HG02981 (cell line): ENCODE results near the gene RBCK1.
"Not testable (repeated sequence)": the region's sequence is repeated elsewhere in the genome, so short reads cannot be mapped to it uniquely, and the experiment has no call there.

Experiments used
- ATAC-seq: cut with Tn5 transposase; IDR thresholded peaks from one replicate; pipeline ENCODE4 v1.9.1; 2021; ENCODE audit warnings: mild to moderate bottlenecking, moderate library complexity; ENCODE audit not compliant: unreplicated experiment

The RBCK1 gene

DNA sequence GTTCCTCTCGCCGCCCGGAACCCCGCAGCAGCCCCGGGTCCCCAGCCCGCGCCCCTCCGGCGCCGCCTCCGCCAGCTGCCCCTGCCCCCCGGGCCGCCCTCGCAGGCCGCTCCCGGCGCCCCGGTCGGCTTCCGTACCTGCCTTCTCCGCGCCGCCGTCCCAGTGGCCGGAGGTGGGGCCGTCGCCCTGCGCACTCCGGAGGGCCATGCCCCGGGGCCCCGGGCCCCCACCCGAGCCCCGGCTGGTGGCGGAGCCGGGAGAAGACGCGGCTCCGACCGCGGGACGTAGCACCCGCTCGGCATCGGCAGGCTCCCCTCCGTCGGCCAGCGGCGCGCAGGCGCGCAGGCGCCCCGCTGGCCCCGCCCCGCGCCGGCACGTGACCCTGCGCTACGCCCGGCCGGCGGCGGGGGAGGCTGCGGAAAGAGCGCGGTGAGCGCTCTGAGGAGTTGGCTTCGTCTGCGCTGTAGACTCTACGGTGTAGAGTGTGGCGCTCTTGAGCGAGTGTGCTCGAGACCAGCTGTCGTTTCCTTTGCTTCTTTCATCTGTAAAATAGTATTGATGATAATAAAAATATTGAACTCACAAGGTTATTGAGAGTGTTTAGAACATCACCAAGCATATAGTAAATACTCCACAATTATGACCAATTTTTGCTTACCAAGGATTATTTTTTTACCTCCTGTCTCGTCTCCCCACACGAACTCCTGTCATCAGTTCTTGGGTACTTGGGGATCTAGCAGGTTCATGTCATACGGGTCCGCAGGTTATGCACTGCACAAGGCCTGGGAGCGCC, 54.3 kb downstream of the RBCK1 start, which contains the start of gene TBC1D20:
TBC1D20 (minus strand) TSS at position 335 of the 793 bp plus-strand sequence; CDS start at position 207, 128 bp downstream.
- peak; percentile 92 for ATAC-seq

- ATAC-seq = no peak
Observed at GRCh38 chr20:467755-468154, 59.7 kb downstream of the RBCK1 start.

DNA sequence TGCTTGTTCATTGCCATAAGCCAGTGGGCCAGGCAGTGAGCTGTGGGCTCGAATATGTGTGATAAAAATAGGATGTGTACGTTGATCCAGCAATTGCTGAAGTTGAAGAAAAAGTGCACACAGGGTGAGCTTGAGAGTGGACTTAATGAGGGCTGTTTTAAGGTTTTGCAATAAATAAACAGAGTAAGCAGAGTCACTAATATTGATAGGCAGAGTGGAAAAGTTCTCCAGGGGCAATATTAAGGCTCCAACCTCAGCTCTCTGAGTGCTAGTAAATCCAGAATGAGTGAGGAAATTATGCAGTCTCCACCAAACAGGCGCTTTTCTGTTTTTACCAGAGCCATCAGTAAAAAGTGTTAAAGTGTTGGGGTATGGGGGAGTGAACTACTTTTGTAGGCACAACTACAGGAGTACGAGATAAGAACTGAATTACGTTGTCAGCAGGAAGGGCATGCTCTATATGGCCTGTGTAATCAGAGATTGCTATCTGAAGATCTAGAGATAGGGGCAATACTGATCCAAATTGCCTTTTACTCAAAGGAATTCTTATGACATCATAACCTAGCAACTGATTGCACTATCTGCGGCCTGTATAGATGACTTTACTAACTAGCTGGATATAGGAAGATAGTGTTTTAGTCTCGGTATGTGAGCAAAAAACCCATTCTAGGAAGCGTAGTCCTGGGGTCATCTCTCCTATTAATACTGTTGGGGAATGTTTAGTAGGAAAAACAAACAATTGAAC, 61.8 kb downstream of the RBCK1 start:
- no peak for ATAC-seq

DNA sequence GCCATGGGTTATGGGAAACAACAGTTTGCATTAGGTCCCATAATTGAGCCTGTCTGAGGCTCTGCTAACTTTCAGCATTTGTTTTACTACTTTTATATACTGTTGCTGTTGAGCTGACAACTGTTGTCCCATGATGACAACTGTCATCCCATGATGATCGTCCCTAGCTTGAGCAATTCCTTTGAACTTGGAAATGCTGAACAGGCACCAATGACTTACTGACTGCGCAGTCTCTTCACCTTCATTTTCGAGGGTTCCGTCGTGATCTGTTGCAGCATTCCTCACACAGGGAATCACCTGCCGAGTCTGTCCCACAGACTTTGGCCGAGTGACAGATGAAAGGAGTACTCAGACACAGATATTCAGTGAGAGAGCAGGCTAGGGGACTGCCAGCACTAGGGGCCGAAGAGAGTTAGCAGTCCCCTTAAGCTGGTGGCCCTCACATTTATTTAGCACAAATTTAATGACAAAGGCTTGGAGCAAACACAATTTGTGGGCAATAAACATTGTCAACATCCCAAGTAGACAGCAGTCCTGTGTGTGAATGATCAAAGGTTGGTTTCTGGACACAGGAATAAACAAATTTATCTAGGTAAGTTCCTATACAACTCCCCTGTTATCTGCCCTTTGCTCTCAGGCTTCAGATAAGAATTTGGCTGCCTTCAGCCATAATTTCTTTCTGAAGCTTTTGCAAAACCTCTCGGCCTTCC, 64.2 kb downstream of the RBCK1 start:
- no peak for ATAC-seq

DNA sequence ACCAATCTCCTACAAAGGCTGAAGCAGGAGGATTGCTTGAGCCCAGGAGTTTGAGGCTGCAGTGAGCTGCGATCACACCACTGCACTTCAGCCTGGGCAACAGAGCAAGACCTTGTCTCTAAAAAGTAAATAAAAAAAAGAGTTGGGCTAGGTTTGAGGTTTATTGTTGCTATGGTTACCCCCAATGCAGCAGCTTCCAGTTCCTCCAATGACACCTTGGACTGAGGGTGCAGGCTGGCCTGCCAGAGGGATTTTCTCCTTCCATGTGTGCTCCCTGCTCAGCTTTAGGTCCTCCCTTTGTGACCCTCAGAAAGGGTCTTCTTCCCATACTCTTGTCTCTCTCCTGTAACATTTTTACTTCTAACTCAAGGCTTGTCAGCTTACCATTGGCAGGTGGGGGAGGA, 64.8 kb downstream of the RBCK1 start:
- ATAC-seq = no peak

- ATAC-seq = no peak
Observed at GRCh38 chr20:474581-474980, 66.5 kb downstream of the RBCK1 start.

- no peak for ATAC-seq
Observed at GRCh38 chr20:475463-476357, 67.6 kb downstream of the RBCK1 start.

DNA sequence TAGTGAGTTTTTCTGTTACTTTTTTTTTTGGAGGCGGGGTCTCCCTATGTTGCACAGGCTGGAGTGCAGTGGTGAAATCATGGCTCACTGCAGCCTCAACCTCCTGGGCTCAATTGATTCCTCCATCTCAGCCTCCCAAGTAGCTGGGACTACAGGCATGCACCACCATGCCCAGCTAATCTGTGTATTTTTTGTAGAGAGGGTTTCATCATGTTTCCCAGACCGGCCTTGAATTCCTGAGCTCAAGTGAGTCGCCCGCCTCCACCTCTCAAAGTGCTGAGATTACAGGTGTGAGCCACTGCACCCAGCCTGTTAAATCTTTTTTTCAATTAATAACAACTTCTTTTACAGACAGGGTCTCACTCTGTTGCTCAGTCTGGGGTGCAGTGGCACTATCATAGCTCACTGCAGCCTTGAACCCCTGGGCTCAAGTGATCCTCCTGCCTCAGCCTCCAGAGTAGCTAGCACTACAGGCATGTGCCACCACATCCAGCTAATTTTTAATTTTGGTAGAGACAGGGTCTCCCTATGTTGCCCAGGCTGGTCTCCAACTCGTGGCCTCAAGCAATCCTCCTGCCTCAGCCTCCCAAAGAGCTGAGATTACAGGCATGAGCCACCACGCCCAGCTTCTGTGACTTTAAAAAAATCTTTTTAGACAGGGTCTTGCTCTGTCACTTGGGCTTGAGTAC, 68.6 kb downstream of the RBCK1 start:
- not testable (repeated sequence) for ATAC-seq

- no peak for ATAC-seq
Observed at GRCh38 chr20:478010-478948, 70.2 kb downstream of the RBCK1 start.

DNA sequence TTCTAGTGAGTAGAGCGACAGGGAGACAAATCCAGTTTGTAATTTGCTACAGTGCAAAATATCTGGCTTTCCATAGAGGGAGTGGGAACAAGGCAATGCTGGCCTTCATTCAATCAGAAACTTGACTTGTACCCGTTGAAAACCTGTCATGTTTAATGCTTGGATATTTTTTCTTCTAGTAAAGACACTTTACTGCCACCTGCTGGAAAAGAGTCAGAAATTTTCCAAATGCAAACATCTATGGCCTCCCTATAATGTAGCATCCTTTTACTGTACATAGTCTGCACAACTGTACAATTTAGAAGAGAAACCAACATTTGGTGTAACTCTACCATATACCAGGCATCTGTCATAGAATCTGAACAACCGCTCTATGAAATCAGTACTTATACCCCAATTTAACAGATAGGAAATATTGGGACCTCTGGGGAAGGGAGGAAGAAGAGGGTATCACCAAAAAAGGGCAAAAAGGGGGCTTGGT, 70.9 kb downstream of the RBCK1 start:
- no peak for ATAC-seq

GRCh38 chr20:479487-479886, 71.4 kb downstream of the RBCK1 start:
- ATAC-seq = no peak

- ATAC-seq = no peak
Observed at GRCh38 chr20:480044-480443, 71.9 kb downstream of the RBCK1 start.

DNA sequence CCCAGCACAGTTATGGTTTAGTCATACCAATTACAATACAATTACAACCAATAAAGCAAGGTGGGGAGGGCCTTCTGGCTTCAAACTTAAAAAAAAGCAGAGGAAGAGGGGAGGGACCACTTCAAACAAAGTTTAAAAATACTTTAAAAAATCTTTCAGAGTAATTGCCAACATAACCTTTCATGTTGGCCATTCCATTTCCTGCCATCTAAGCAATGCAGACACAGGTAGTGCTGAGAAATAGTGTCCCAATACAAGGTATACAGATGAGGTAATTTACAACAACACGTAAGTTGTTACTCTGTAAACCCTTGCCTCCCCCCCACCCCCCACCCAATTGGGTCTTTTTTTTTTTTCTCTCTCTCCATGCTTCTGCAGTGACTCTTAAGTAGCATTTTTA, 73.1 kb downstream of the RBCK1 start:
- no peak for ATAC-seq
